Activated CD4-positive, alpha-beta memory T cell treated with anti-CD3 and anti-CD28 coated beads for 36 hours (primary cell): ENCODE data around the gene LAMA2. TPM values are rescaled to one million over a fixed set of nuclear protein-coding genes. Genes with fewer than 3 reads are reported as not detected.

Source experiments
- CTCF ChIA-PET: fragments of 350-600 bp; sonication (Branson Sonifier 250); formaldehyde crosslinking; loops from one replicate; lab custom pipeline; 2021; ENCODE audit warnings: antibody characterized with exemption, inconsistent platforms; lab: Charles Lee
- POLR2A ChIA-PET: fragments of 350-600 bp; sonication (Branson Sonifier 250); formaldehyde crosslinking; loops from one replicate; lab custom pipeline; 2021; ENCODE audit warnings: antibody characterized with exemption; lab: Charles Lee
- DNase-seq: peaks from one replicate; pipeline ENCODE4 v3.0.0-alpha.2; 2020
- H3K27ac Mint-ChIP-seq: one replicate; pipeline ENCODE4 v1.8.0; 2021; ENCODE audit warnings: mixed read lengths
- H3K27me3 Mint-ChIP-seq: one replicate; pipeline ENCODE4 v1.8.0; 2021; ENCODE audit warnings: mixed read lengths
- H3K36me3 Mint-ChIP-seq: one replicate; pipeline ENCODE4 v1.8.0; 2021; ENCODE audit warnings: mixed read lengths
- H3K4me1 Mint-ChIP-seq: one replicate; pipeline ENCODE4 v1.8.0; 2021; ENCODE audit warnings: low read depth, mixed read lengths
- H3K4me3 Mint-ChIP-seq: one replicate; pipeline ENCODE4 v1.8.0; 2021; ENCODE audit warnings: mild to moderate bottlenecking, mixed read lengths
- H3K9me3 Mint-ChIP-seq: one replicate; pipeline ENCODE4 v1.8.0; 2021; ENCODE audit warnings: mixed read lengths
- intact Hi-C: fragments of 100-400 bp; cut with micrococcal nuclease; formaldehyde crosslinking; loops from one replicate; pipeline ENCODE4 v1.15.1; 2023
- total RNA-seq, 2 experiments: library from RNA; stranded (reverse); gene quantifications; one replicate each; pipeline ENCODE4 v1.2.3, GENCODE V29; 2021

The LAMA2 gene
- total RNA-seq, 2 experiments from 2014 or later = 0.15 to 0.48 TPM

GRCh38 chr6:129120856-129121638, 238.1 kb downstream of the LAMA2 start:
- Mint-ChIP-seq H3K9me3 (no peaks in the 10 kb centered on the region), H3K27me3 (no peaks in the 10 kb centered on the region), H3K27ac (no peak overlapping the region), H3K4me1 (no peaks in the 10 kb centered on the region), H3K36me3 (no peaks in the 10 kb centered on the region), H3K4me3 (no peak overlapping the region)
- POLR2A ChIA-PET = no interaction called here
- intact Hi-C loops = no loop called here
- CTCF ChIA-PET = no interaction called here
- DNase-seq = no peak

GRCh38 chr6:129124347-129124746, 241.4 kb downstream of the LAMA2 start:
- intact Hi-C loops = no loop called here
- no peak for DNase-seq
- Mint-ChIP-seq H3K27ac (no peak overlapping the region), H3K36me3 (no peaks in the 10 kb centered on the region), H3K27me3 (no peaks in the 10 kb centered on the region), H3K9me3 (no peaks in the 10 kb centered on the region), H3K4me1 (no peaks in the 10 kb centered on the region), H3K4me3 (no peak overlapping the region)
- ChIA-PET CTCF (no interaction called here), POLR2A (no interaction called here)

- intact Hi-C loops = no loop called here
- Mint-ChIP-seq H3K36me3 (no peaks in the 10 kb centered on the region), H3K27me3 (peaks cover 5% of the 10 kb centered on the region), H3K4me3 (no peak overlapping the region), H3K27ac (no peak overlapping the region), H3K4me1 (no peaks in the 10 kb centered on the region), H3K9me3 (no peaks in the 10 kb centered on the region)
- POLR2A ChIA-PET = no interaction called here
- CTCF ChIA-PET = no interaction called here
- DNase-seq = no peak
These were observed 247.2 kb downstream of the LAMA2 start for GRCh38 chr6:129130106-129130505.

- peaks cover 5% of the 10 kb centered on the region for H3K27me3 Mint-ChIP-seq
- DNase-seq = no peak
- H3K27ac Mint-ChIP-seq = no peak overlapping the region
- no peaks in the 10 kb centered on the region for H3K4me1 Mint-ChIP-seq
- intact Hi-C loops = no loop called here
- ChIA-PET CTCF (no interaction called here), POLR2A (no interaction called here)
- no peaks in the 10 kb centered on the region for H3K9me3 Mint-ChIP-seq
- H3K4me3 Mint-ChIP-seq = no peak overlapping the region
- no peaks in the 10 kb centered on the region for H3K36me3 Mint-ChIP-seq
These were observed 248.2 kb downstream of the LAMA2 start for GRCh38 chr6:129130959-129131681.

GRCh38 chr6:129133770-129134192, 250.8 kb downstream of the LAMA2 start:
- POLR2A ChIA-PET = no interaction called here
- H3K9me3 Mint-ChIP-seq = no peaks in the 10 kb centered on the region
- intact Hi-C loops = no loop called here

GRCh38 chr6:129134535-129134934, 251.6 kb downstream of the LAMA2 start:
- Mint-ChIP-seq H3K27ac (no peak overlapping the region), H3K9me3 (no peaks in the 10 kb centered on the region), H3K27me3 (peaks cover 5% of the 10 kb centered on the region), H3K4me3 (no peak overlapping the region), H3K4me1 (no peaks in the 10 kb centered on the region), H3K36me3 (no peaks in the 10 kb centered on the region)
- ChIA-PET CTCF (no interaction called here), POLR2A (no interaction called here)
- no peak for DNase-seq
- intact Hi-C loops = no loop called here

More at GRCh38 chr6:129133770-129134192, 250.8 kb downstream of the LAMA2 start:
- Mint-ChIP-seq H3K27me3 (peaks cover 5% of the 10 kb centered on the region), H3K4me1 (no peaks in the 10 kb centered on the region), H3K36me3 (no peaks in the 10 kb centered on the region), H3K4me3 (no peak overlapping the region), H3K27ac (no peak overlapping the region)
- no peak for DNase-seq
- CTCF ChIA-PET = no interaction called here

GRCh38 chr6:129135451-129135850, 252.5 kb downstream of the LAMA2 start:
- no peaks in the 10 kb centered on the region for H3K9me3 Mint-ChIP-seq
- no peaks in the 10 kb centered on the region for H3K36me3 Mint-ChIP-seq
- H3K27me3 Mint-ChIP-seq = peaks cover 3% of the 10 kb centered on the region
- no peaks in the 10 kb centered on the region for H3K4me1 Mint-ChIP-seq
- intact Hi-C loops = no loop called here
- POLR2A ChIA-PET = no interaction called here
- no peak for DNase-seq
- CTCF ChIA-PET = no interaction called here
- H3K27ac Mint-ChIP-seq = no peak overlapping the region
- H3K4me3 Mint-ChIP-seq = no peak overlapping the region

GRCh38 chr6:129136751-129137150, 253.8 kb downstream of the LAMA2 start:
- Mint-ChIP-seq H3K27me3 (peaks cover 3% of the 10 kb centered on the region), H3K9me3 (no peaks in the 10 kb centered on the region), H3K36me3 (no peaks in the 10 kb centered on the region), H3K4me3 (no peak overlapping the region), H3K4me1 (no peaks in the 10 kb centered on the region), H3K27ac (no peak overlapping the region)
- DNase-seq = no peak
- ChIA-PET CTCF (interaction anchor here (0.6 kb wide), 1 partner anchor 447 kb away, joined by 3 read pairs; no protein-coding TSS in a partner anchor), POLR2A (no interaction called here)
- intact Hi-C loops = no loop called here

GRCh38 chr6:129138739-129139405, 255.9 kb downstream of the LAMA2 start:
- Mint-ChIP-seq H3K27ac (no peak overlapping the region), H3K36me3 (no peaks in the 10 kb centered on the region), H3K9me3 (no peaks in the 10 kb centered on the region), H3K4me1 (no peaks in the 10 kb centered on the region), H3K4me3 (no peak overlapping the region), H3K27me3 (peaks cover 3% of the 10 kb centered on the region)
- ChIA-PET POLR2A (no interaction called here), CTCF (no interaction called here)
- intact Hi-C loops = no loop called here
- no peak for DNase-seq

GRCh38 chr6:129140526-129140925, 257.6 kb downstream of the LAMA2 start:
- Mint-ChIP-seq H3K9me3 (no peaks in the 10 kb centered on the region), H3K27ac (no peak overlapping the region), H3K4me3 (no peak overlapping the region), H3K36me3 (no peaks in the 10 kb centered on the region), H3K27me3 (no peaks in the 10 kb centered on the region), H3K4me1 (no peaks in the 10 kb centered on the region)
- POLR2A ChIA-PET = interaction anchor here (0.6 kb wide), 1 partner anchor 10 kb away, joined by 3 read pairs; no protein-coding TSS in a partner anchor
- DNase-seq = no peak
- intact Hi-C loops = no loop called here
- CTCF ChIA-PET = no interaction called here

GRCh38 chr6:129141499-129141898, 258.6 kb downstream of the LAMA2 start:
- intact Hi-C loops = no loop called here
- ChIA-PET CTCF (no interaction called here), POLR2A (no interaction called here)
- no peaks in the 10 kb centered on the region for H3K4me1 Mint-ChIP-seq
- H3K27me3 Mint-ChIP-seq = no peaks in the 10 kb centered on the region
- no peaks in the 10 kb centered on the region for H3K9me3 Mint-ChIP-seq
- H3K27ac Mint-ChIP-seq = no peak overlapping the region
- H3K36me3 Mint-ChIP-seq = no peaks in the 10 kb centered on the region
- H3K4me3 Mint-ChIP-seq = no peak overlapping the region
- DNase-seq = no peak

- H3K27me3 Mint-ChIP-seq = no peaks in the 10 kb centered on the region
- no peaks in the 10 kb centered on the region for H3K4me1 Mint-ChIP-seq
- no peaks in the 10 kb centered on the region for H3K36me3 Mint-ChIP-seq
- ChIA-PET CTCF (no interaction called here), POLR2A (interaction anchor here (0.6 kb wide), 1 partner anchor 72 kb away, joined by 3 read pairs; no protein-coding TSS in a partner anchor)
- no peaks in the 10 kb centered on the region for H3K9me3 Mint-ChIP-seq
- intact Hi-C loops = no loop called here
- DNase-seq = no peak
- H3K27ac Mint-ChIP-seq = no peak overlapping the region
- H3K4me3 Mint-ChIP-seq = no peak overlapping the region
These were observed 264.0 kb downstream of the LAMA2 start for GRCh38 chr6:129146902-129147301.
